ENCODE results near the gene STUM.
"Not testable (repeated sequence)": the region's sequence is repeated elsewhere in the genome, so short reads cannot be mapped to it uniquely, and the experiment has no call there.

Gene STUM

DNA sequence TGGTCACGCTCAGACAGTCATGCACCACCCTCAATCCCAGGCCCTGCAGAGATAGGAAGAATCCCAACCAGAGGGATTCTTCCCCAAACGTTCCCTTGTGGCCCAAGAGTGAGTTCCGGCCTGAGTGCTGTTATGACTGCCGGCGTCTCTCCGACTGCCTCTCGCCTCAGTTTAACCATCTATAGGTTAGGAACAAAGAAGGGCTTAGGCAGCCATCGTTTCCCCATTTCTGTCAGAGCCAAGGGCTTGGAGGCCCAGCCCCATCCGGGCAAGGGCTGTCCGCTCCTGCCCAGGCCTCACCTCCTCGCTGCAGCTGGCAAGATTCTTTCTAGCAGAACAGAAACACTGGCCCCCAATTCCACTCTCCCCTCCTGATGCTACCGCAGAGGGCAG is 58.7 kb downstream of the STUM start:
- H3K27ac ChIP-seq, result no peak overlapping the region
- POLR2A ChIA-PET (ENCODE audit: low non-redundant PET), result no interaction called here
- CTCF ChIA-PET, result interaction anchor here (0.7 kb wide), 1 partner anchor 7 kb away, joined by 3 read pairs; no protein-coding TSS in a partner anchor
- TF ChIP-seq, protein P1, sequence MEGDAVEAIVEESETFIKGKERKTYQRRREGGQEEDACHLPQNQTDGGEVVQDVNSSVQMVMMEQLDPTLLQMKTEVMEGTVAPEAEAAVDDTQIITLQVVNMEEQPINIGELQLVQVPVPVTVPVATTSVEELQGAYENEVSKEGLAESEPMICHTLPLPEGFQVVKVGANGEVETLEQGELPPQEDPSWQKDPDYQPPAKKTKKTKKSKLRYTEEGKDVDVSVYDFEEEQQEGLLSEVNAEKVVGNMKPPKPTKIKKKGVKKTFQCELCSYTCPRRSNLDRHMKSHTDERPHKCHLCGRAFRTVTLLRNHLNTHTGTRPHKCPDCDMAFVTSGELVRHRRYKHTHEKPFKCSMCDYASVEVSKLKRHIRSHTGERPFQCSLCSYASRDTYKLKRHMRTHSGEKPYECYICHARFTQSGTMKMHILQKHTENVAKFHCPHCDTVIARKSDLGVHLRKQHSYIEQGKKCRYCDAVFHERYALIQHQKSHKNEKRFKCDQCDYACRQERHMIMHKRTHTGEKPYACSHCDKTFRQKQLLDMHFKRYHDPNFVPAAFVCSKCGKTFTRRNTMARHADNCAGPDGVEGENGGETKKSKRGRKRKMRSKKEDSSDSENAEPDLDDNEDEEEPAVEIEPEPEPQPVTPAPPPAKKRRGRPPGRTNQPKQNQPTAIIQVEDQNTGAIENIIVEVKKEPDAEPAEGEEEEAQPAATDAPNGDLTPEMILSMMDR (conservative IDR thresholded peaks at IDR 0.05; ENCODE audit: low read depth), result no peak
- DNase-seq (ENCODE audit: low spot score), result no peak

DNA sequence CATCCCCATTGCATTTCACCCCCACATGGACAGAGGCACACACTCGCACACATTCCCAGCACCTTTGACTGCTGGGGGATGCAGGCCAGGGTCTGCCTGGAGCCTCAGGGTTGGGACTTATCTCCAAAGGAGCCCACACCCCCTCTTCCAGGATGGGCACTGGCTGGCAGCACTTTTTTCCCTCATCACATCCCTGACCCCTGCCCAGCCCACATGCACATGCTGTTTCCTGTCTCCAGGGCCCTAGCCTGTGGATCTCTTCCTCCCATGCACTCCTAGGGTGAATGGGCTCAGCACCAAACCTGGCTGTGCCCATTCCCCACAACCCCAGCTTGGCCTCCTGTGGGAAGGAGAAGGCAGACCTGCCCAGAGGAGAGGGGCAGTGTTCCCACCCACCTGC is 59.3 kb downstream of the STUM start:
- POLR2A ChIA-PET (ENCODE audit: low non-redundant PET), result no interaction called here
- no peak for DNase-seq (ENCODE audit: low spot score)
- no peak overlapping the region for H3K27ac ChIP-seq
- CTCF ChIA-PET, result interaction anchor here (0.5 to 1.8 kb wide), 5 partner anchors 8 to 354 kb away, joined by 3 to 9 read pairs (median 4); no protein-coding TSS in a partner anchor
- TF ChIP-seq, protein P1 (conservative IDR thresholded peaks at IDR 0.05; ENCODE audit: low read depth), result no peak

DNA sequence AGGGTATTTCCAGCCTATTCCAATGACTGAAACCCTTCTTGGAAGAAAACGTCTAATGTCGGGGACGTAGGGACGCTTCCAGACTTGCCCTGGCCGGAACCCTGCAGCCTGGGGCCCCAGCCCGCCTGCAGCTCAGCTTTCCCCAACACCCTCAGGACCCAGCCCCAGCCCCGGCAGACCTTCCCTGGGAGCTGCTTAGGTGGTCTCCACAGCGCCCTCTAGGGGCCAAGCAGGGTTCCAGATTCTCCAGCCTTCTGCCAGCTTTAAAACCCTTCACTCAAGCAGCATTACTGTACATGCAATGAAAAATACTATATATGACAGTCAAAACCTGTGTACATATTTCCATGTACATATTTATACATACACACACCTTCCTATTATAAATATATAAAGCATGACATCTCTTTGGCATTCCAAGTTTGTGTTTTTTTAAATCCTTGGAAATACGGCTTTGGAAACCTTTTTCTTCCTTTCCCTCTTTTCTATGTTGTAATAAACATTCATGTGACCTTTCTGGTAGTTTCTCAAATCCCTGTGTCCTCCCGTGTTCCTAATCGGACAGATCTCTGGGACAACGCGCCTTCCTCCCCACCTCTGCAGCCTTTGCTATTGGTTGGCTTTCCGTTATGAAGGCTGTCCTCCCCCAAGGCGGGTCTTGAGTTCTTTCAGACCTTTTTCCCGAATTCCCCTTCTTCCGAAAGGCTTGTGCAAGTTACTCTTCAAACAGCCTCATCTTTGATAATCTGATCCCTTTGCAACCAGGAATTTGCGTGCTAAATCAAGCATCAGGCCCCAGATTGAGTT is 60.3 kb downstream of the STUM start:
- no peak overlapping the region for H3K27ac ChIP-seq
- TF ChIP-seq, protein P1 (conservative IDR thresholded peaks at IDR 0.05; ENCODE audit: low read depth), result peak; percentile 73
- ChIA-PET POLR2A (ENCODE audit: low non-redundant PET) (no interaction called here), CTCF (interaction anchor here (0.6 to 1.8 kb wide), 20 partner anchors 8 to 275 kb away, joined by 3 to 9 read pairs (median 4); partner anchors contain the start of gene STUM)
- peak; percentile 66 for DNase-seq (ENCODE audit: low spot score)

DNA sequence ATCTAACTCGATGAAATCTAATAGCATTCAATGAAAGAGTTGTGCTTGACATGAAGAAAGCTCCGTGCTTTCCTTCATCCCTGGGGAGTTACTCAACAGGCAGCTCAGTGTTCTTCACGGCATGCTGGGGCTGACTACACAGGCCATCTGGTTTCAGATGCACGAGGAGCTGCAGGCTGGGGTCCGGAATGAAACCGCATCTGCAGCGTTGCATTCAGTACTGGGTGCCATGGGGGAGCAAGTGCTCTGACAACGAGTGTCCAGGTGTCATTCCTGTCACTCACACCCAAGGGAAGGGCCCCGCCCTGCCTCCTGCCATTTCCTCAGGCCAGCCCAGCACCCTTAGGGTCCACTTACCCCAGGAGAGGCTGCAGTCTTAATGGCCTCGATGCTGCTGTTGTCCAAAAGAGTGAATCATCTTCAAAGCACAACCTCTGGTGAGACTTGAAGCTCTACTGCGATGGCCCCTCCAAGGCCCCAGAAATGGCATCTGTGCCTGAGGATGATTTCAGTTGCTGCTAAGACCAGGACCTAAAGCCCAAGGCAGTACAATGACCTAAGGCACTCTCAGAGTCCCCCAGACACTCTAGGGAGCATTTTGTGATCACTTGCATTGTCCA is 61.4 kb downstream of the STUM start:
- CTCF ChIA-PET, result interaction anchor here (1.2 to 1.8 kb wide), 4 partner anchors 7 to 62 kb away, joined by 3 to 9 read pairs (median 6); partner anchors contain the start of gene STUM
- POLR2A ChIA-PET (ENCODE audit: low non-redundant PET), result no interaction called here
- TF ChIP-seq, protein P1 (conservative IDR thresholded peaks at IDR 0.05; ENCODE audit: low read depth), result no peak
- DNase-seq (ENCODE audit: low spot score), result no peak
- no peak overlapping the region for H3K27ac ChIP-seq

DNA sequence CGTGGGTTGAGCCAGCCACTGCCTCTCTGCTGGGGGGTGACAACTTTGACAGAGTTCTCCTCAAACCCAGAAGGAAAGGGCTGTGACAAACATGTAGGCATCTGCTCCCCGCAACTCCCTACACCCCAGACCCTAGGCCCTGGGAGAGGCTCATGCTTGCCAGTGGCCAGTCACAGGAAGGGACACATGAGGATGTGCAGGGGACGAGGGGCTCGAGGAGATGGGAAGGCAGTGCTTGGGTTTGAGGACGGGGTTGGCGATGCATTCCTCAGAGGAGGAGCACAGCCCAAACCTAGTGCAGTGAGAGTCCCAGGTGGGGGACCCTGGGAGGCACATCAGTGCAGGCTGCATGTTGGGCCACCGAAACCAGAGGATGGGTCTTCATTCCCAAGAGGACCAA is 62.1 kb downstream of the STUM start:
- ChIA-PET CTCF (interaction anchor here (0.5 kb wide), 1 partner anchor 719 kb away, joined by 3 read pairs; no protein-coding TSS in a partner anchor), POLR2A (ENCODE audit: low non-redundant PET) (no interaction called here)
- no peak for DNase-seq (ENCODE audit: low spot score)
- H3K27ac ChIP-seq, result no peak overlapping the region
- TF ChIP-seq, protein P1 (conservative IDR thresholded peaks at IDR 0.05; ENCODE audit: low read depth), result no peak

DNA sequence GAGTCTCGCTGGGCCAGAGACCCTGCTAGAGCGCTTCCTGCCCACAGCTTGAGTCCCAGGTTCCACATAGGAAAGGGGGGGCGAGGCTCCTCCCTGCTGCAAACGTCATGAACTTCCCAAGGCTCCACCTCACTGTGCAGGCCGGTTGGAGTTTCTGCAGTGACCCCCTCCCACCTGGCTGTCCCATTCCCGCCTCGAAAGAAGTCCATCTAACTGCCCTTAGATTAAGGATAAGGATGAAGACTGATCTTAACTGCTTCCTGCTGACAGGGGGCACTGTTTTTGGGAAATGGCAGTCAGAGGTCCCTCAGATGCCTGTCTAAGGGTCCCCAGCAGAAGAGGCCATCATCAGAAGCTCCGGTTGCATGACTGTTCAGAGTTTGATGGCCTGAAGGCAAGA is 62.7 kb downstream of the STUM start:
- no peak overlapping the region for H3K27ac ChIP-seq
- ChIA-PET CTCF (interaction anchor here (0.5 kb wide), 1 partner anchor 229 kb away, joined by 4 read pairs; no protein-coding TSS in a partner anchor), POLR2A (ENCODE audit: low non-redundant PET) (no interaction called here)
- DNase-seq (ENCODE audit: low spot score), result no peak
- TF ChIP-seq, protein P1 (conservative IDR thresholded peaks at IDR 0.05; ENCODE audit: low read depth), result no peak

DNA sequence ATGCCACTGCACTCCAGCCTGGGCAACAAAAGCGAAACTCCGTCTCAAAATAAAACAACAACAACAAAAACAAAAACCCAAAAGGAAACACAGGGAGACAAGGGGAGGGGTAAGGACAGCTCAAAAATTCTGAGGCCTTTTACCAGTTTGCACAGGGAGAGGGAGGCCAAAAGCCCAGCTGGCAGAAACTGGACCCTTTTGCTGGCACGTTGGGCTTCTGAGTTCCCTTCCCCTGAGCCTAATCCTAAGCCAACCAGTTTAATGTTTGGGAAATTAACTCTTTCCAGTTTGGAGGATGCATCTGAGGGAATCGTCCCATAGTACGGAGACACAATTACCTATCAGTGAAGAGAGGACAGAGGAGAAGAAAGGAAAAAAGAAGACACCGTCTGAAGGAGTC is 63.4 kb downstream of the STUM start:
- H3K27ac ChIP-seq; POLR2A ChIA-PET (ENCODE audit: low non-redundant PET); DNase-seq (ENCODE audit: low spot score): not testable (repeated sequence)
- CTCF ChIA-PET, result interaction anchor here (0.5 to 0.6 kb wide), 3 partner anchors 21 to 231 kb away, joined by 3 to 4 read pairs (median 3); no protein-coding TSS in a partner anchor
